GM12878 (cell line): ENCODE data around the gene KRT79. TPM values are rescaled to one million over a fixed set of nuclear protein-coding genes. Genes with fewer than 3 reads are reported as not detected.

Experiments used
- ATAC-seq: fragments of 200-7000 bp; cut with Tn5 transposase; 3 replicates; pipeline ENCODE4 v1.9.1; 2020; ENCODE audit warnings: mild to moderate bottlenecking, moderate library complexity
- BruUV-seq: library from RNA; stranded (reverse); fragments of 400-500 nt; replicated peaks from 2 replicates; lab custom pipeline; 2021; lab: Mats Ljungman, UMichigan
- CTCF ChIA-PET: fragments of 300-600 bp; sonication (Branson Sonifier 250); formaldehyde crosslinking; extraction: SDS; loops from one replicate; lab custom pipeline; 2021; ENCODE audit warnings: inconsistent platforms; lab: Yijun Ruan, JAX
- POLR2A ChIA-PET: fragments of 350-600 bp; formaldehyde crosslinking; extraction: SDS; loops from one replicate; lab custom pipeline; 2021; ENCODE audit warnings: inconsistent platforms; lab: Charles Lee
- RAD21 ChIA-PET: fragments of 300-600 bp; sonication (Branson Sonifier 250); formaldehyde crosslinking; loops from one replicate; lab custom pipeline; 2023; ENCODE audit warnings: antibody characterized with exemption; ENCODE audit not compliant: unreplicated experiment; lab: Charles Lee
- SMC1A ChIA-PET: fragments of 300-600 bp; sonication (Branson Sonifier 250); formaldehyde crosslinking; loops from one replicate; lab custom pipeline; 2023; ENCODE audit not compliant: unreplicated experiment, uncharacterized antibody; lab: Charles Lee
- DNase-seq: peaks from one replicate; pipeline ENCODE4 v3.0.0-alpha.2; 2011; ENCODE audit warnings: low read depth, low spot score
- FAIRE-seq: peaks from 3 replicates; lab custom pipeline; 2011; peaks lifted over from hg19 to GRCh38; lab: Jason Lieb, UNC
- H2AFZ ChIP-seq: 2 replicates; pipeline ENCODE4 v1.6.0; 2011; ENCODE audit warnings: low read depth, low read length, control low read depth; ENCODE audit not compliant: control insufficient read depth
- H3K27ac ChIP-seq: 2 replicates; pipeline ENCODE4 v1.5.1; 2011; ENCODE audit warnings: control low read depth; ENCODE audit not compliant: control insufficient read depth, insufficient read depth
- H3K27me3 ChIP-seq, 2 experiments: replicated peaks in 1 of 2; 2 replicates each; pipeline versions ENCODE4 v1.6.0 to v1.6.1; 2011; ENCODE audit warnings: low read length in 1 of 2; ENCODE audit not compliant: control insufficient read depth in 2 of 2, insufficient read depth in 2 of 2
- H3K36me3 ChIP-seq, 2 experiments: 2 replicates each; pipeline ENCODE4 v1.5.1; 2011; ENCODE audit warnings: low read length in 1 of 2; ENCODE audit not compliant: control insufficient read depth in 2 of 2, insufficient read depth in 2 of 2
- H3K4me1 ChIP-seq: 2 replicates; pipeline ENCODE4 v1.6.1; 2011; ENCODE audit warnings: mild to moderate bottlenecking, low read length, moderate library complexity, mixed read lengths; ENCODE audit not compliant: control insufficient read depth, insufficient read depth
- H3K4me2 ChIP-seq: 2 replicates; pipeline ENCODE4 v1.6.0; 2011; ENCODE audit warnings: control low read depth; ENCODE audit not compliant: control insufficient read depth, insufficient read depth
- H3K4me3 ChIP-seq: fragments of 200-600 bp; sonication (generic); 2 replicates; pipeline ENCODE4 v1.5.1; 2016
- H3K79me2 ChIP-seq: 2 replicates; pipeline ENCODE4 v1.6.0; 2011; ENCODE audit warnings: low read length; ENCODE audit not compliant: control insufficient read depth, insufficient read depth
- H3K9ac ChIP-seq: 2 replicates; pipeline ENCODE4 v1.8.0; 2011; ENCODE audit warnings: low read length, control low read depth, mixed read lengths; ENCODE audit not compliant: control insufficient read depth, insufficient read depth
- H3K9me3 ChIP-seq: replicated peaks from 3 replicates; pipeline ENCODE4 v1.5.1; 2011; ENCODE audit warnings: mild to moderate bottlenecking, low read length; ENCODE audit not compliant: control insufficient read depth, insufficient read depth
- H4K20me1 ChIP-seq: 2 replicates; pipeline ENCODE4 v1.6.0; 2011; ENCODE audit not compliant: control insufficient read depth, insufficient read depth
- BCL11A ChIP-seq: IDR thresholded peaks from 2 replicates; pipeline ENCODE4 v1.6.1; 2011; ENCODE audit warnings: low read depth, low read length
- CBFB ChIP-seq: IDR thresholded peaks from 2 replicates; pipeline ENCODE4 v1.6.1; 2016; ENCODE audit warnings: antibody characterized with exemption, low read depth
- JUND ChIP-seq: IDR thresholded peaks from 2 replicates; pipeline ENCODE4 v1.6.1; 2012; ENCODE audit warnings: low read depth, mild to moderate bottlenecking, low read length, improper control_type of control experiment, moderate library complexity
- NFXL1 ChIP-seq: fragments of 450-650 bp; IDR thresholded peaks from 2 replicates; pipeline ENCODE4 v1.6.1; 2017; ENCODE audit warnings: antibody characterized with exemption, mild to moderate bottlenecking, borderline replicate concordance
- RFX5 ChIP-seq: IDR thresholded peaks from 2 replicates; pipeline ENCODE4 v1.6.1; 2011; ENCODE audit warnings: low read depth, low read length, improper control_type of control experiment
- SIX5 ChIP-seq: IDR thresholded peaks from 2 replicates; pipeline ENCODE4 v1.6.1; 2011; ENCODE audit warnings: mild to moderate bottlenecking, low read depth, low read length, moderate library complexity; ENCODE audit not compliant: severe bottlenecking
- SMC3 ChIP-seq: IDR thresholded peaks from 2 replicates; pipeline ENCODE4 v1.6.1; 2011; ENCODE audit warnings: low read length, improper control_type of control experiment, borderline replicate concordance
- WGBS: methylation state at CpG from one replicate; pipeline ENCODE4 v1.1.6; 2016; ENCODE audit warnings: low lambda C conversion rate; ENCODE audit not compliant: insufficient replicate concordance, insufficient coverage; ENCODE audit errors: missing lambda C conversion rate; 5-methylcytosine and 5-hydroxymethylcytosine counted together
- in situ Hi-C: fragments of 300-500 bp; cut with MboI; formaldehyde crosslinking; loops from 9 replicates; pipeline ENCODE4 v1.14.3; 2018; ENCODE audit warnings: mixed read lengths
- intact Hi-C: fragments of 100-400 bp; cut with micrococcal nuclease; formaldehyde crosslinking; loops from one replicate; pipeline ENCODE4 v1.14.2; 2022; ENCODE audit not compliant: unreplicated experiment
- polyA plus RNA-seq, 11 experiments: library from polyadenylated mRNA; depleted of rRNA in 4 of 11; unstranded in 6 of 11; stranded (reverse) in 5 of 11; fragments of >200 nt; fragmentation: Nextera tagmentation in 4 of 11; fragmentation: Illumina TruSeq in 1 of 11; extraction: Ambion mirVana in 4 of 11; extraction: Trizol in 1 of 11; gene quantifications; 1 replicate in 1 of 11; 2 replicates in 10 of 11; pipeline versions ENCODE4 v1.2.1 to v1.2.3, GENCODE V29; 2011 to 2016; ENCODE audit warnings: inconsistent platforms in 2 of 11, missing spikeins in 2 of 11, low read depth in 1 of 11
- total RNA-seq, 4 experiments: library from RNA; depleted of rRNA in 3 of 4; stranded (reverse); fragments of >200 nt in 3 of 4; fragmentation: Illumina TruSeq in 1 of 4; extraction: Trizol in 1 of 4; gene quantifications; 2 replicates each; pipeline versions ENCODE4 v1.2.1 to v1.2.3, GENCODE V29; 2013 to 2021
- TF ChIP-seq, protein P1 (sequence below): fragments of 450-650 bp; formaldehyde crosslinking; IDR thresholded peaks from 2 replicates; pipeline ENCODE4 v1.4.0; 2020; ENCODE audit warnings: mild to moderate bottlenecking, moderate library complexity
- TF ChIP-seq, protein P2 (sequence below): fragments of 450-650 bp; IDR thresholded peaks from 2 replicates; pipeline ENCODE4 v1.6.1; 2018; ENCODE audit warnings: mild to moderate bottlenecking, low read depth, moderate library complexity; ENCODE audit not compliant: partially characterized antibody
- TF ChIP-seq, protein P3 (sequence below): fragments of 450-650 bp; IDR thresholded peaks from 2 replicates; pipeline ENCODE4 v1.6.1; 2017; ENCODE audit warnings: borderline replicate concordance

The KRT79 gene
- total and polyA plus RNA-seq, 10 of the 15 experiments (the other 5 are each of a cell fraction or from before 2014, with no cell fraction given) = 0.03 to 0.09 (median 0.07) TPM; not detected in 7

GRCh38 chr12:52779914-52780313 lies 54.2 kb downstream of the KRT79 start:
- POLR2A ChIA-PET = no interaction called here
- SMC1A ChIA-PET = no interaction called here
- RAD21 ChIA-PET = no interaction called here
- no peak for DNase-seq
- H3K36me3 ChIP-seq = no peaks in the 10 kb centered on the region
- no peaks in the 10 kb centered on the region for H3K9me3 ChIP-seq
- intact Hi-C loops (no loop called here), in situ Hi-C loops (no loop called here)
- peaks cover 1 to 3% of the 10 kb centered on the region in 2 experiments; a peak in 3 of 4 replicates for H3K27me3 ChIP-seq
- no peak overlapping the region for H2AFZ ChIP-seq
- no peak for FAIRE-seq
- no peak overlapping the region for H3K9ac ChIP-seq
- H3K27ac ChIP-seq = no peak overlapping the region
- H3K79me2 ChIP-seq = no peaks in the 10 kb centered on the region
- TF ChIP-seq BCL11A (no peak), NFXL1 (no peak), RFX5 (no peak)
- BruUV-seq = no TSS peak
- CTCF ChIA-PET = interaction anchor here (1.1 kb wide), 1 partner anchor 452 kb away, joined by 3 read pairs; no protein-coding TSS in a partner anchor
- H3K4me2 ChIP-seq = no peak overlapping the region
- WGBS = 65% methylated on average over 6 of the region's 6 CpGs
- no peaks in the 10 kb centered on the region for H3K4me1 ChIP-seq
- no peak overlapping the region for H3K4me3 ChIP-seq
- ATAC-seq = no peak
- no peaks in the 10 kb centered on the region for H4K20me1 ChIP-seq

DNA sequence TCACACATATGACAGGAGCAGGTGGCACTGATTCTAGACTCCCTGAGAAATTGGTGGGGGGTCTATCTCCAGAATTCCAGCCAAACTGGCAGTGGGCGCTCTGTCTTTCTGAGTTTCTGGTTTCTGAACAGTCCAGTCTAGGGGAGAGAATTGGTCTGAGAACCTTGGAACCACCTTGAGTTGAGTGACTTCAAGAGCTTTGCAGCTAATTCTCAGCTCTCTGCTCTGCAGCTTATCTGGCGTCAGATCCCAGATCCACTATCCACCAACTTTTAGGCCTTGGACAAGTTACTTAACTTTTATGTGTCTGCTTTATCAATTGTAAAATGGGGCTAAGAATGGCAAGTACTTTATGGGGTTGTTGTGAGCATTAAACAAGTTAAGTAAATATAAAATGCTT lies 55.3 kb downstream of the KRT79 start:
- no peak for FAIRE-seq
- 37% methylated on average over 2 of the region's 2 CpGs for WGBS
- Histone ChIP-seq H3K4me3 (no peak overlapping the region), H4K20me1 (no peaks in the 10 kb centered on the region), H3K9me3 (no peaks in the 10 kb centered on the region), H3K4me2 (no peak overlapping the region), H3K4me1 (no peaks in the 10 kb centered on the region), H2AFZ (no peak overlapping the region), H3K36me3 (no peaks in the 10 kb centered on the region), H3K79me2 (no peaks in the 10 kb centered on the region), H3K27ac (no peak overlapping the region), H3K9ac (no peak overlapping the region), H3K27me3 (peaks cover 1 to 3% of the 10 kb centered on the region in 2 experiments; a peak in 3 of 4 replicates)
- CTCF ChIA-PET = interaction anchor here (0.5 to 1.3 kb wide), 2 partner anchors 8 to 152 kb away, joined by 3 read pairs; no protein-coding TSS in a partner anchor
- in situ Hi-C loops = no loop called here
- SMC1A ChIA-PET = no interaction called here
- no TSS peak for BruUV-seq
- no peak for DNase-seq
- intact Hi-C loops = no loop called here
- POLR2A ChIA-PET = no interaction called here
- RAD21 ChIA-PET = no interaction called here
- ATAC-seq = no peak
- TF ChIP-seq JUND (no peak), CBFB (no peak), SIX5 (no peak), SMC3 (no peak)
- TF ChIP-seq, protein P1, sequence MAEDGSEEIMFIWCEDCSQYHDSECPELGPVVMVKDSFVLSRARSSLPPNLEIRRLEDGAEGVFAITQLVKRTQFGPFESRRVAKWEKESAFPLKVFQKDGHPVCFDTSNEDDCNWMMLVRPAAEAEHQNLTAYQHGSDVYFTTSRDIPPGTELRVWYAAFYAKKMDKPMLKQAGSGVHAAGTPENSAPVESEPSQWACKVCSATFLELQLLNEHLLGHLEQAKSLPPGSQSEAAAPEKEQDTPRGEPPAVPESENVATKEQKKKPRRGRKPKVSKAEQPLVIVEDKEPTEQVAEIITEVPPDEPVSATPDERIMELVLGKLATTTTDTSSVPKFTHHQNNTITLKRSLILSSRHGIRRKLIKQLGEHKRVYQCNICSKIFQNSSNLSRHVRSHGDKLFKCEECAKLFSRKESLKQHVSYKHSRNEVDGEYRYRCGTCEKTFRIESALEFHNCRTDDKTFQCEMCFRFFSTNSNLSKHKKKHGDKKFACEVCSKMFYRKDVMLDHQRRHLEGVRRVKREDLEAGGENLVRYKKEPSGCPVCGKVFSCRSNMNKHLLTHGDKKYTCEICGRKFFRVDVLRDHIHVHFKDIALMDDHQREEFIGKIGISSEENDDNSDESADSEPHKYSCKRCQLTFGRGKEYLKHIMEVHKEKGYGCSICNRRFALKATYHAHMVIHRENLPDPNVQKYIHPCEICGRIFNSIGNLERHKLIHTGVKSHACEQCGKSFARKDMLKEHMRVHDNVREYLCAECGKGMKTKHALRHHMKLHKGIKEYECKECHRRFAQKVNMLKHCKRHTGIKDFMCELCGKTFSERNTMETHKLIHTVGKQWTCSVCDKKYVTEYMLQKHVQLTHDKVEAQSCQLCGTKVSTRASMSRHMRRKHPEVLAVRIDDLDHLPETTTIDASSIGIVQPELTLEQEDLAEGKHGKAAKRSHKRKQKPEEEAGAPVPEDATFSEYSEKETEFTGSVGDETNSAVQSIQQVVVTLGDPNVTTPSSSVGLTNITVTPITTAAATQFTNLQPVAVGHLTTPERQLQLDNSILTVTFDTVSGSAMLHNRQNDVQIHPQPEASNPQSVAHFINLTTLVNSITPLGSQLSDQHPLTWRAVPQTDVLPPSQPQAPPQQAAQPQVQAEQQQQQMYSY = no peak
- TF ChIP-seq, protein P2, sequence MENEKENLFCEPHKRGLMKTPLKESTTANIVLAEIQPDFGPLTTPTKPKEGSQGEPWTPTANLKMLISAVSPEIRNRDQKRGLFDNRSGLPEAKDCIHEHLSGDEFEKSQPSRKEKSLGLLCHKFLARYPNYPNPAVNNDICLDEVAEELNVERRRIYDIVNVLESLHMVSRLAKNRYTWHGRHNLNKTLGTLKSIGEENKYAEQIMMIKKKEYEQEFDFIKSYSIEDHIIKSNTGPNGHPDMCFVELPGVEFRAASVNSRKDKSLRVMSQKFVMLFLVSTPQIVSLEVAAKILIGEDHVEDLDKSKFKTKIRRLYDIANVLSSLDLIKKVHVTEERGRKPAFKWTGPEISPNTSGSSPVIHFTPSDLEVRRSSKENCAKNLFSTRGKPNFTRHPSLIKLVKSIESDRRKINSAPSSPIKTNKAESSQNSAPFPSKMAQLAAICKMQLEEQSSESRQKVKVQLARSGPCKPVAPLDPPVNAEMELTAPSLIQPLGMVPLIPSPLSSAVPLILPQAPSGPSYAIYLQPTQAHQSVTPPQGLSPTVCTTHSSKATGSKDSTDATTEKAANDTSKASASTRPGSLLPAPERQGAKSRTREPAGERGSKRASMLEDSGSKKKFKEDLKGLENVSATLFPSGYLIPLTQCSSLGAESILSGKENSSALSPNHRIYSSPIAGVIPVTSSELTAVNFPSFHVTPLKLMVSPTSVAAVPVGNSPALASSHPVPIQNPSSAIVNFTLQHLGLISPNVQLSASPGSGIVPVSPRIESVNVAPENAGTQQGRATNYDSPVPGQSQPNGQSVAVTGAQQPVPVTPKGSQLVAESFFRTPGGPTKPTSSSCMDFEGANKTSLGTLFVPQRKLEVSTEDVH = no peak
- TF ChIP-seq, protein P3, sequence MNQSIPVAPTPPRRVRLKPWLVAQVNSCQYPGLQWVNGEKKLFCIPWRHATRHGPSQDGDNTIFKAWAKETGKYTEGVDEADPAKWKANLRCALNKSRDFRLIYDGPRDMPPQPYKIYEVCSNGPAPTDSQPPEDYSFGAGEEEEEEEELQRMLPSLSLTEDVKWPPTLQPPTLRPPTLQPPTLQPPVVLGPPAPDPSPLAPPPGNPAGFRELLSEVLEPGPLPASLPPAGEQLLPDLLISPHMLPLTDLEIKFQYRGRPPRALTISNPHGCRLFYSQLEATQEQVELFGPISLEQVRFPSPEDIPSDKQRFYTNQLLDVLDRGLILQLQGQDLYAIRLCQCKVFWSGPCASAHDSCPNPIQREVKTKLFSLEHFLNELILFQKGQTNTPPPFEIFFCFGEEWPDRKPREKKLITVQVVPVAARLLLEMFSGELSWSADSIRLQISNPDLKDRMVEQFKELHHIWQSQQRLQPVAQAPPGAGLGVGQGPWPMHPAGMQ = no peak
